HG03565 (cell line): ENCODE data around the gene RBP5.

ENCODE experiments used
- ATAC-seq: cut with Tn5 transposase; IDR thresholded peaks from one replicate; pipeline ENCODE4 v1.9.1; 2021; ENCODE audit warnings: mild to moderate bottlenecking, moderate library complexity; ENCODE audit not compliant: unreplicated experiment

Gene RBP5

GRCh38 chr12:7128681-7129286 is at the start of gene RBP5:
RBP5 (minus strand) TSS chr12:7128889; CDS start chr12:7128775, 114 bp downstream.
- ATAC-seq: no peak

GRCh38 chr12:7178481-7178880 is 49.8 kb upstream of the RBP5 start:
- no peak for ATAC-seq

GRCh38 chr12:7176595-7176994 is 47.9 kb upstream of the RBP5 start:
- no peak for ATAC-seq

GRCh38 chr12:7175493-7175892 is 46.8 kb upstream of the RBP5 start:
- no peak for ATAC-seq

GRCh38 chr12:7171854-7172253 is 43.2 kb upstream of the RBP5 start:
- no peak for ATAC-seq

- no peak for ATAC-seq
These were observed 41.3 kb upstream of the RBP5 start for GRCh38 chr12:7169951-7170350.

- ATAC-seq: no peak
These were observed 34.0 kb upstream of the RBP5 start for GRCh38 chr12:7162691-7163114.

GRCh38 chr12:7161811-7162210 is 33.1 kb upstream of the RBP5 start:
- no peak for ATAC-seq

GRCh38 chr12:7161327-7161726 is 32.6 kb upstream of the RBP5 start:
- ATAC-seq: no peak

GRCh38 chr12:7160183-7160582 is 31.5 kb upstream of the RBP5 start:
- ATAC-seq: no peak

GRCh38 chr12:7158781-7159609 is 30.3 kb upstream of the RBP5 start:
- no peak for ATAC-seq

- ATAC-seq: no peak
These were observed 28.7 kb upstream of the RBP5 start for GRCh38 chr12:7157391-7157790.

- no peak for ATAC-seq
These were observed 27.8 kb upstream of the RBP5 start for GRCh38 chr12:7156259-7157197.

- ATAC-seq: no peak
These were observed 26.9 kb upstream of the RBP5 start for GRCh38 chr12:7155471-7156034.

- no peak for ATAC-seq
These were observed 26.3 kb upstream of the RBP5 start for GRCh38 chr12:7154901-7155470.

GRCh38 chr12:7154042-7154441 is 25.4 kb upstream of the RBP5 start:
- no peak for ATAC-seq

- ATAC-seq: no peak
These were observed 24.1 kb upstream of the RBP5 start for GRCh38 chr12:7152818-7153217.

GRCh38 chr12:7151532-7151931 is 22.8 kb upstream of the RBP5 start:
- no peak for ATAC-seq

GRCh38 chr12:7150841-7151240 is 22.2 kb upstream of the RBP5 start:
- ATAC-seq: no peak

GRCh38 chr12:7150356-7150755 is 21.7 kb upstream of the RBP5 start:
- ATAC-seq: no peak

GRCh38 chr12:7146906-7147305 is 18.2 kb upstream of the RBP5 start:
- ATAC-seq: no peak
